A673 (cell line): ENCODE data around the gene ADAMTS7. TPM values are rescaled to one million over a fixed set of nuclear protein-coding genes. Genes with fewer than 3 reads are reported as not detected.
"Not testable (repeated sequence)": the region's sequence is repeated elsewhere in the genome, so short reads cannot be mapped to it uniquely, and the experiment has no call there.

Experiments
- BruUV-seq: library from RNA; stranded (reverse); fragments of 400-500 nt; replicated peaks from 2 replicates; lab custom pipeline; 2021; lab: Mats Ljungman, UMichigan
- CTCF ChIA-PET: fragments of 300-600 bp; sonication (Branson Sonifier 250); formaldehyde crosslinking; loops from one replicate; lab custom pipeline; 2022; ENCODE audit warnings: antibody characterized with exemption; lab: Charles Lee
- POLR2A ChIA-PET: fragments of 300-600 bp; sonication (Branson Sonifier 250); formaldehyde crosslinking; loops from one replicate; lab custom pipeline; 2022; ENCODE audit warnings: antibody characterized with exemption; ENCODE audit not compliant: low non-redundant PET; lab: Charles Lee
- DNase-seq: peaks from one replicate; pipeline ENCODE4 v3.0.0-alpha.2; 2015; ENCODE audit warnings: low spot score
- H3K27ac ChIP-seq: fragments of 200-600 bp; sonication (generic); 2 replicates; pipeline ENCODE4 v1.5.1; 2016; ENCODE audit warnings: mixed run types, low read depth, mild to moderate bottlenecking, mixed read lengths, antibody characterized with exemption, low read length; ENCODE audit not compliant: poor library complexity, severe bottlenecking
- H3K27me3 ChIP-seq: fragments of 200-600 bp; sonication (generic); replicated peaks from 2 replicates; pipeline ENCODE4 v1.6.1; 2017; ENCODE audit warnings: mixed run types, low read depth, mild to moderate bottlenecking, mixed read lengths, antibody characterized with exemption, low read length; ENCODE audit not compliant: insufficient read depth, poor library complexity
- H3K36me3 ChIP-seq: fragments of 200-600 bp; sonication (generic); 2 replicates; pipeline ENCODE4 v1.6.1; 2016; ENCODE audit warnings: mixed run types, mild to moderate bottlenecking, mixed read lengths, antibody characterized with exemption, low read length; ENCODE audit not compliant: insufficient read depth, poor library complexity, severe bottlenecking
- H3K4me1 ChIP-seq: fragments of 200-600 bp; sonication (generic); 2 replicates; pipeline ENCODE4 v1.6.1; 2017; ENCODE audit warnings: mixed run types, mild to moderate bottlenecking, mixed read lengths, antibody characterized with exemption, low read length; ENCODE audit not compliant: insufficient read depth, poor library complexity, severe bottlenecking
- H3K4me3 ChIP-seq: fragments of 200-600 bp; sonication (generic); 2 replicates; pipeline ENCODE4 v1.5.1; 2016; ENCODE audit warnings: low read depth, mixed run types, mild to moderate bottlenecking, mixed read lengths, low read length; ENCODE audit not compliant: poor library complexity, severe bottlenecking
- H3K9me3 ChIP-seq: fragments of 200-600 bp; sonication (generic); 2 replicates; pipeline ENCODE4 v1.6.1; 2016; ENCODE audit warnings: mixed run types, low read depth, mild to moderate bottlenecking, mixed read lengths, antibody characterized with exemption, low read length; ENCODE audit not compliant: poor library complexity, severe bottlenecking
- CTCF ChIP-seq: fragments of 300-800, 200-600 bp; sonication (generic); conservative IDR thresholded peaks from 2 replicates; pipeline ENCODE4 v1.5.1; 2017; ENCODE audit warnings: low read depth, mild to moderate bottlenecking, antibody characterized with exemption, low read length, moderate library complexity, mixed read lengths
- EZH2 ChIP-seq: fragments of 200-600 bp; sonication (generic); IDR thresholded peaks from 2 replicates; pipeline ENCODE4 v1.6.1; 2017; ENCODE audit warnings: borderline replicate concordance, low read depth, mild to moderate bottlenecking, mixed read lengths, antibody characterized with exemption, low read length; ENCODE audit not compliant: poor library complexity, severe bottlenecking
- intact Hi-C: fragments of 100-400 bp; cut with micrococcal nuclease; formaldehyde crosslinking; loops from one replicate; pipeline ENCODE4 v1.10.0; 2022; ENCODE audit not compliant: unreplicated experiment
- total RNA-seq: library from RNA; stranded (reverse); gene quantifications from 2 replicates; pipeline ENCODE4 v1.2.3, GENCODE V29; 2021

The ADAMTS7 gene
- total RNA-seq, 1 experiment from 2014 or later = 0.41 TPM

GRCh38 chr15:78840661-78841375 is 29.6 kb upstream of the ADAMTS7 start:
- H3K4me1 ChIP-seq = no peaks in the 10 kb centered on the region
- no peak for TF ChIP-seq EZH2
- TF ChIP-seq CTCF = no peak
- H3K27ac ChIP-seq = no peak overlapping the region
- BruUV-seq = no TSS peak
- CTCF ChIA-PET = no interaction called here
- no peaks in the 10 kb centered on the region for H3K27me3 ChIP-seq
- POLR2A ChIA-PET = no interaction called here
- intact Hi-C loops = no loop called here
- no peaks in the 10 kb centered on the region for H3K9me3 ChIP-seq
- H3K36me3 ChIP-seq = no peaks in the 10 kb centered on the region
- H3K4me3 ChIP-seq = no peak overlapping the region
- DNase-seq = peak; percentile 40

GRCh38 chr15:78839151-78839550 is 27.9 kb upstream of the ADAMTS7 start:
- H3K4me3 ChIP-seq, H3K4me1 ChIP-seq, POLR2A ChIA-PET, H3K36me3 ChIP-seq, H3K27me3 ChIP-seq, BruUV-seq, H3K27ac ChIP-seq, DNase-seq, H3K9me3 ChIP-seq, CTCF ChIA-PET, intact Hi-C loops: not testable (repeated sequence)

- no peak for TF ChIP-seq EZH2
- TF ChIP-seq CTCF = no peak
- no peaks in the 10 kb centered on the region for H3K36me3 ChIP-seq
- no peaks in the 10 kb centered on the region for H3K4me1 ChIP-seq
- no peak for DNase-seq
- CTCF ChIA-PET = no interaction called here
- H3K4me3 ChIP-seq = no peak overlapping the region
- H3K9me3 ChIP-seq = no peaks in the 10 kb centered on the region
- intact Hi-C loops = no loop called here
- no peaks in the 10 kb centered on the region for H3K27me3 ChIP-seq
- POLR2A ChIA-PET = no interaction called here
- no TSS peak for BruUV-seq
- no peak overlapping the region for H3K27ac ChIP-seq
Measured at GRCh38 chr15:78838489-78838888, 27.2 kb upstream of the ADAMTS7 start.

GRCh38 chr15:78837543-78837942 is 26.3 kb upstream of the ADAMTS7 start:
- Histone ChIP-seq H3K9me3 (no peaks in the 10 kb centered on the region), H3K36me3 (no peaks in the 10 kb centered on the region), H3K4me3 (no peak overlapping the region), H3K27ac (no peak overlapping the region), H3K27me3 (no peaks in the 10 kb centered on the region), H3K4me1 (no peaks in the 10 kb centered on the region)
- TF ChIP-seq EZH2 (no peak), CTCF (no peak)
- ChIA-PET POLR2A (interaction anchor here (0.6 kb wide), 1 partner anchor 40 kb away, joined by 7 read pairs; no protein-coding TSS in a partner anchor), CTCF (no interaction called here)
- DNase-seq = no peak
- intact Hi-C loops = no loop called here
- no TSS peak for BruUV-seq
